Mesothelial cell of epicardium (in vitro differentiated cells): Measurements from ENCODE around the gene NDUFA1. TPM values are rescaled to one million over a fixed set of nuclear protein-coding genes. Genes with fewer than 3 reads are reported as not detected.

Source experiments
- DNase-seq, 2 experiments: peaks; one replicate each; pipeline ENCODE4 v3.0.0; 2021; ENCODE audit warnings: low spot score in 2 of 2; ENCODE audit not compliant: unreplicated experiment in 2 of 2
- H3K27ac Mint-ChIP-seq: 2 replicates; pipeline ENCODE4 v1.8.0; 2021; ENCODE audit warnings: mixed read lengths
- H3K27me3 Mint-ChIP-seq: 2 replicates; pipeline ENCODE4 v1.8.0; 2021; ENCODE audit warnings: low read depth, mixed read lengths
- H3K36me3 Mint-ChIP-seq: 2 replicates; pipeline ENCODE4 v1.8.0; 2021; ENCODE audit warnings: mixed read lengths
- H3K4me1 Mint-ChIP-seq: 2 replicates; pipeline ENCODE4 v1.8.0; 2021; ENCODE audit warnings: mixed read lengths
- H3K4me3 Mint-ChIP-seq: 2 replicates; pipeline ENCODE4 v1.8.0; 2021; ENCODE audit warnings: mild to moderate bottlenecking, moderate library complexity, mixed read lengths
- H3K9me3 Mint-ChIP-seq: 2 replicates; pipeline ENCODE4 v1.8.0; 2021; ENCODE audit warnings: mixed read lengths
- total RNA-seq: library from RNA; stranded (reverse); gene quantifications from 3 replicates; pipeline ENCODE4 v1.2.1, GENCODE V29; 2021
- TF ChIP-seq, protein P1 (sequence below): fragments of 200-600 bp; sonication (generic); IDR thresholded peaks from one replicate; pipeline ENCODE4 v1.5.0; 2021; ENCODE audit warnings: antibody characterized with exemption; ENCODE audit not compliant: unreplicated experiment

Gene NDUFA1
- total RNA-seq, 1 donor from 2014 or later, result 54.7 TPM

DNA sequence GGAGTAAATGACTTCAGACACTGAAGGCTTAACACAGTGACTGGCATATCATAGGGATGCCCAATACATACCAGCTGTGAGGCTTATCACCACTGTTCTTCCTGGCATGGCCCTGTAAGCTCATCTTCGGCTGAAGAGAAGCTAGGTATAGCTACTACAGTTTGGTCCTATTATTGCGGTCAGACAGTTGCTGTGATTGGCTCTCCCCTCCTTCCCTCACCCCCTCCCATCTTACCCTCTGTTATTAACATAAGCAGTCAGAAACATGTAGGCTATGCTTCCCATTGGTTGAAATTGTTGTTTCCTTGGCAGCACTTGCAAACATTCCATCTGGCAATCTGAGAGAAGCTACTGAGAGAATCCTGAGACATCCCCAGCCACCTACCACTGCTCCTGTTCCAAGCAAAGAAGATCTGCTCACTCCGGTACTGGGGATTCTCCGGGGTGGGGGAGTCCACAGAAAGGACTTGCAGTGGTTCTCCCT lies 24.3 kb downstream of the NDUFA1 start, which contains the start of gene AKAP14:
Gene AKAP14 (plus strand): TSS at position 51 of the 484 bp plus-strand sequence. CDS start 7,331 bp downstream, outside the sequence.
- Mint-ChIP-seq H3K4me3 (no peak within 1 kb of the TSS), H3K36me3 (no peaks in the 10 kb centered on the region), H3K27ac (no peak within 1 kb of the TSS), H3K27me3 (no peaks in the 10 kb centered on the region), H3K4me1 (peaks cover 16% of the 10 kb centered on the region), H3K9me3 (no peaks in the 10 kb centered on the region)
- TF ChIP-seq, protein P1, sequence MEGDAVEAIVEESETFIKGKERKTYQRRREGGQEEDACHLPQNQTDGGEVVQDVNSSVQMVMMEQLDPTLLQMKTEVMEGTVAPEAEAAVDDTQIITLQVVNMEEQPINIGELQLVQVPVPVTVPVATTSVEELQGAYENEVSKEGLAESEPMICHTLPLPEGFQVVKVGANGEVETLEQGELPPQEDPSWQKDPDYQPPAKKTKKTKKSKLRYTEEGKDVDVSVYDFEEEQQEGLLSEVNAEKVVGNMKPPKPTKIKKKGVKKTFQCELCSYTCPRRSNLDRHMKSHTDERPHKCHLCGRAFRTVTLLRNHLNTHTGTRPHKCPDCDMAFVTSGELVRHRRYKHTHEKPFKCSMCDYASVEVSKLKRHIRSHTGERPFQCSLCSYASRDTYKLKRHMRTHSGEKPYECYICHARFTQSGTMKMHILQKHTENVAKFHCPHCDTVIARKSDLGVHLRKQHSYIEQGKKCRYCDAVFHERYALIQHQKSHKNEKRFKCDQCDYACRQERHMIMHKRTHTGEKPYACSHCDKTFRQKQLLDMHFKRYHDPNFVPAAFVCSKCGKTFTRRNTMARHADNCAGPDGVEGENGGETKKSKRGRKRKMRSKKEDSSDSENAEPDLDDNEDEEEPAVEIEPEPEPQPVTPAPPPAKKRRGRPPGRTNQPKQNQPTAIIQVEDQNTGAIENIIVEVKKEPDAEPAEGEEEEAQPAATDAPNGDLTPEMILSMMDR, result no peak
- no peak for DNase-seq

DNA sequence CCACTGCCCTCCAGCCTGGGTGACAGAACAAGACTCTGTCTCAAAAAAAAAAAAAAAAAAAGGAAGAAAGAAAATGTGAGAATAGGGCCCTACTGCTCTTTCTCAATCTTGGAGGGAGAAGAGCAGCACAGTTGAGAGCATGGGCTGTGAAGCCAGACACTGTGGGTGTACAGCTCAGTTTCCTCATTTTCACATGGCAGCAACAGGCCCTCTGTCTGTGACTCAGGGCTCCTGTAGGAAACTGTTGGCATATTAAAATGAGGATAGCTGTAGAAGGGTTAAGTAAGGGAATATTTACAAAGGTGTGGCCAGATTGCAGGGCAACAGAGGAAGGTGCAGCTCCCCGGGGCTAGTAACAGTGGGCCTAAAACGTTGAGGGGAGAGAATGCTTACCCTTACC lies 27.5 kb downstream of the NDUFA1 start:
- Mint-ChIP-seq H3K36me3 (no peaks in the 10 kb centered on the region), H3K9me3 (peaks cover 7% of the 10 kb centered on the region), H3K4me1 (peaks cover 3% of the 10 kb centered on the region), H3K27ac (no peak overlapping the region), H3K4me3 (no peak overlapping the region), H3K27me3 (no peaks in the 10 kb centered on the region)
- TF ChIP-seq, protein P1, result no peak
- no peak for DNase-seq

- H3K36me3 Mint-ChIP-seq, result no peaks in the 10 kb centered on the region
Observed at GRCh38 chrX:119900976-119901375, 29.3 kb downstream of the NDUFA1 start.

DNA sequence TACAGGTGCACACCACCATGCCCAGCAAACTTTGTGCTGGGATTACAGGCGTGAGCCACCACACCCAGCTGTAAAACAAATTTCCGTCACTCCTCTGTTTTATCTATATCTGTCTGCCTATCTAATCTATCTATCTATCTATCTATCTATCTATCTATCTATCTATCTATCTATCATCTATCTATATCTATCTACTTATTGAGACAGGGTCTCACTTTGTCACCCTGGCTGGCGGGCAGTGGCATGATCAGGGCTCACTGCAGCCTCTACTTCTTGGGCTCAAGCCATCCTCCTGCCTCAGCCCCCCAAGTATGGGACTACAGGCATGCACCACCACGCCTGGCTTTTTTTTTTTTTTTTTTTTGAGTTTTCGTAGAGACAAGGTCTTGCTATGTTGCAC lies 44.7 kb downstream of the NDUFA1 start:
- no peaks in the 10 kb centered on the region for H3K4me1 Mint-ChIP-seq
- H3K27me3 Mint-ChIP-seq, result no peaks in the 10 kb centered on the region
- TF ChIP-seq, protein P1, result no peak
- no peak overlapping the region for H3K27ac Mint-ChIP-seq
- H3K9me3 Mint-ChIP-seq, result peaks cover 19% of the 10 kb centered on the region
- H3K4me3 Mint-ChIP-seq, result no peak overlapping the region
- H3K36me3 Mint-ChIP-seq, result no peaks in the 10 kb centered on the region
- DNase-seq, result no peak

More at GRCh38 chrX:119900976-119901375, 29.3 kb downstream of the NDUFA1 start:
- DNase-seq, result no peak
- no peaks in the 10 kb centered on the region for H3K27me3 Mint-ChIP-seq
- no peak overlapping the region for H3K27ac Mint-ChIP-seq
- no peak overlapping the region for H3K4me3 Mint-ChIP-seq
- TF ChIP-seq, protein P1, result no peak
- H3K4me1 Mint-ChIP-seq, result peaks cover 2% of the 10 kb centered on the region
- H3K9me3 Mint-ChIP-seq, result peaks cover 7% of the 10 kb centered on the region

GRCh38 chrX:119917877-119918276 lies 46.2 kb downstream of the NDUFA1 start:
- Mint-ChIP-seq H3K27ac (no peak overlapping the region), H3K4me3 (no peak overlapping the region), H3K36me3 (no peaks in the 10 kb centered on the region), H3K9me3 (peaks cover 16% of the 10 kb centered on the region), H3K4me1 (no peaks in the 10 kb centered on the region), H3K27me3 (no peaks in the 10 kb centered on the region)
- DNase-seq, result no peak
- TF ChIP-seq, protein P1, result no peak
